Anterior cingulate cortex (tissue), 58 donors: Measurements from ENCODE around the gene BCAP31.
"Not testable (repeated sequence)": the region's sequence is repeated elsewhere in the genome, so short reads cannot be mapped to it uniquely, and the experiment has no call there.

Experiments
- DNase-seq, 58 donors: peaks; one replicate each; lab custom pipeline; 2025; lab: John Stamatoyannopoulos, UW

BCAP31 gene

DNA sequence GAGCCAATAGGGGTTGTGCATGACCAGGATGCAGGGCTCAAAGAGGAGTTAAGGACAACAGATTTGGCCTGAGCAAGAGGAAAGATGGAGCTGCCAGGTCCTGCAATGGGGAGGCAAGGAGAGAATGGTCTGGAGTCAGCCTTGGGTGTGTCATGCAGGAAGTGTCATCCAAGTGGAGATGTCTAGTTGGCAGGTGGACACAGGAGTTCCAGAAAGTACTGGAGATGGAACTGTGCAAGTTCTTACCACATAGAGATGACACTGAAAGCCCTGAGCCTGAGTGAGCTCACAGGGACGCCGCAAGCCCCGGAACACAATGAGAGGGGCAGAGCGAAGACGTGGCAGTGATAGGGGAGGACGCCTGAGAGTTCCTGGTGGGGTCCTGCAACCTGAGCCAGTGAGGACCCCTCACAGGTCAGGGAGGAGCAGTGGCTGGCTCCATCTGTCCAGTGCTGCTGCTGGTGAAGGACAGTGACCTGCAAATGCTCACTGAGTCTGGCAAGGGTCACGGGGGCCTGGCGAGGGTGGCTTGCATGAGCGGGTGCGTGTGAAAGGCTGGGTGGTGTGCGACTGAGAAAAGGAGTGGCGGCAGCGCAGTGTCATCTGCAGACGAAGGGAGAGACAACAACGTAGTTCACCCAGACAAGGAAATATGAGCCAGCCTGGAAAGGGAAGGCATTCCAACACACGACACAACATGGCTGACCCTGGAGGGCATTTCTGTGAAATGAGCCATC is 27.0 kb downstream of the BCAP31 start:
- not testable (repeated sequence) for DNase-seq

GRCh38 chrX:153696538-153696937 is 27.6 kb downstream of the BCAP31 start:
- DNase-seq: not testable (repeated sequence)

- no peak for DNase-seq
Measured at GRCh38 chrX:153696100-153696499, 28.1 kb downstream of the BCAP31 start.

GRCh38 chrX:153694687-153695270 is 29.4 kb downstream of the BCAP31 start:
- no peak for DNase-seq

- DNase-seq: not testable (repeated sequence)
Measured at GRCh38 chrX:153694256-153694655, 29.9 kb downstream of the BCAP31 start.

DNA sequence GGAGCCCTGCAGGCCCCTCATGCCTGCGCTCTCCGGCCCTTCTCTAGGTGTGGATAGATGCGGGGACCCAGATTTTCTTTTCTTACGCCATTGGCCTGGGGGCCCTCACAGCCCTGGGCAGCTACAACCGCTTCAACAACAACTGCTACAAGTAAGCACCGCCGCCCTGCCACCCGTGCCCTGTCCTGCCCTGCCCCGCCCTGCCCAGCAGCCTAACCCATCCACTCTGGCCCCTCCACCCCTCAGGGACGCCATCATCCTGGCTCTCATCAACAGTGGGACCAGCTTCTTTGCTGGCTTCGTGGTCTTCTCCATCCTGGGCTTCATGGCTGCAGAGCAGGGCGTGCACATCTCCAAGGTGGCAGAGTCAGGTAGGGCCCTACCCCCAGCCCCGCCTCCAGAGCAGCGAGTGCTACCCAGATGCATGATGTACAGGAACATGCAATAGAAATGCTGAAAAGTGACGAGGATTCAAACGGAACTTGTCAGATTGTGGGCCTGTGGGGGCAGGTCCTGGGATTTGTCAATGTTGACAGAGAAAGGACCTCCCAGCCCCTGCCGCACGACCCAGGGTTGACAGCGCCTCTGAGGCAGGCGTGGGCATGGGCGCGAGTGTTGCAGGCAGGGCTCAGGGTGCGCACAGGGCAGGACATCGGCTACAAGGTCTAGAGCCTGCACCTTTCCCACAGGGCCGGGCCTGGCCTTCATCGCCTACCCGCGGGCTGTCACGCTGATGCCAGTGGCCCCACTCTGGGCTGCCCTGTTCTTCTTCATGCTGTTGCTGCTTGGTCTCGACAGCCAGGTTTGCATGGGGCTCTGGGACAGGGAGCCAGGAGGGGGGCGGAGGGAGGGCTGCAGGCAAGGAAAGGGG is 30.7 kb downstream of the BCAP31 start:
- DNase-seq: no peak

DNA sequence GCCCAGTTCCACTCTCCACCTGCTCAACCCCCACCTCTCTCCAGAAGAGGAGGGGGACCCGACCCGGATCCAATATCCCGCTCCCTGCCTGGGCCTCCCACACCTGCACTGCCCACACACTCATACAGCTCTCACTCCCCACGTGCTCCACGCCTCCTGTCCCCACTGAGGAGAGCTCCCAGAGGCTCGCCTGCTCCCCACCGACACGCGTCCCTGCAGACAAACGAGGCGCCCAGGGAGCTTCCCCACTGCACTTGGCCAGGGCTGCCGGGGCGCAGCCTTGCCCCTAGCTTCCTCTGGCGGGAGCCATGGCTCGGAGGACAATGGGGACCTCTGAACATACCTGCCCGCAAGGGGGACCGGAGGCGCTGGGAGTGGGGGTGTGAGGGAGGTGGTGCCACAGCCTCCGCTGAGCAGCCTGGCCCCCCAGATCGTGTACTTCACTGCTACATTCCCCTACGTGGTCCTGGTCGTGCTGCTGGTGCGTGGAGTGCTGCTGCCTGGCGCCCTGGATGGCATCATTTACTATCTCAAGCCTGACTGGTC is 31.5 kb downstream of the BCAP31 start:
- DNase-seq: no peak

GRCh38 chrX:153692003-153692402 is 32.2 kb downstream of the BCAP31 start:
- no peak for DNase-seq

DNA sequence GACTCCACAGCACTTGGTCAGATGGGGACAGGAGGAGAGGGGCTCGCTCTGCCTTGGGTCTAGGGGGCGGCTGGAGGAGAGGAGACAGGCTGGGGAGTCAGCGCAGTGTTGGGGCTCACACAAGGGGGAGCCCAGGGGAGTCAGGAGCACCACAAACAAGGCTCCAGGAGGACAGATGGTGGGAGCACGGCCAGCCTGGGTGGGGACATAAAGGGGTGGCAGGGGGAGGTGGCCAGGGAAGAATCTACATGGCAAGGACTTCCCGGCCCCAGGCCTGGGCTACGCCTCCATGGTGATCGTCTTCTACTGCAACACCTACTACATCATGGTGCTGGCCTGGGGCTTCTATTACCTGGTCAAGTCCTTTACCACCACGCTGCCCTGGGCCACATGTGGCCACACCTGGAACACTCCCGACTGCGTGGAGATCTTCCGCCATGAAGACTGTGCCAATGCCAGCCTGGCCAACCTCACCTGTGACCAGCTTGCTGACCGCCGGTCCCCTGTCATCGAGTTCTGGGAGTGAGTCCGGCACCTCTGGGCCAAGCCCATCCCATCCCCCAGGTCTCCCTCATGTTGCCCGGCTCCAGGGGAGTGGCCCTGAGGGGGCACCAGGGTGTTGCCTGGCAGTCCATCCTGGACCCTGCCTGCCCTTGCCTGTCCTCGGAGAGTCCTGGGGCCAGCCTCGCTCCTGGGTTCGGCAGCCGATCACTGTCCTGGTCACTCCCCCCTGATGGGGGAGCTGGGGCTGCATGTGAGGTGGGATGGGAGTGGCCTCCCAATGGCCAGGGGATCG is 33.0 kb downstream of the BCAP31 start:
- DNase-seq: not testable (repeated sequence)

DNA sequence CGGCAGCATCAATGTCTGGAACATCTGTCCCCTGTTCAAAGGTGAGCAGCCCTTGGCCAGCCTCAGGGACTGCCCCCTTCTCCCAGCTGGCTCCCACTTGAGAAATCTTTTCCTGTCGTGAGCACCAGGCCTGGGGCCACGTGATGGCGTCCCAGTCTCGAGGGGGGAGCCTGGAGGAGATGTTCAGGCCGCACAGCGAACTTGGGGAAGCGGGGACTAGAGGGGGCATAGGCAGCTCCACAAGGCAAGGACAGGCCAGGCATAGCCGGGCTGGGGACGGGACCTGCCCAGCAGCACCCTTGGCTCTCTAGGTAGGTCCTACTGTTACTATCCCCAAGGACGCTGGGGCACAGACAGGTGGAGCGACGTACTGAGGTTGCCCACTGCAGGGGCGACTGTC is 33.7 kb downstream of the BCAP31 start:
- peak in 1 of 58 donors; percentile 3 for DNase-seq

DNA sequence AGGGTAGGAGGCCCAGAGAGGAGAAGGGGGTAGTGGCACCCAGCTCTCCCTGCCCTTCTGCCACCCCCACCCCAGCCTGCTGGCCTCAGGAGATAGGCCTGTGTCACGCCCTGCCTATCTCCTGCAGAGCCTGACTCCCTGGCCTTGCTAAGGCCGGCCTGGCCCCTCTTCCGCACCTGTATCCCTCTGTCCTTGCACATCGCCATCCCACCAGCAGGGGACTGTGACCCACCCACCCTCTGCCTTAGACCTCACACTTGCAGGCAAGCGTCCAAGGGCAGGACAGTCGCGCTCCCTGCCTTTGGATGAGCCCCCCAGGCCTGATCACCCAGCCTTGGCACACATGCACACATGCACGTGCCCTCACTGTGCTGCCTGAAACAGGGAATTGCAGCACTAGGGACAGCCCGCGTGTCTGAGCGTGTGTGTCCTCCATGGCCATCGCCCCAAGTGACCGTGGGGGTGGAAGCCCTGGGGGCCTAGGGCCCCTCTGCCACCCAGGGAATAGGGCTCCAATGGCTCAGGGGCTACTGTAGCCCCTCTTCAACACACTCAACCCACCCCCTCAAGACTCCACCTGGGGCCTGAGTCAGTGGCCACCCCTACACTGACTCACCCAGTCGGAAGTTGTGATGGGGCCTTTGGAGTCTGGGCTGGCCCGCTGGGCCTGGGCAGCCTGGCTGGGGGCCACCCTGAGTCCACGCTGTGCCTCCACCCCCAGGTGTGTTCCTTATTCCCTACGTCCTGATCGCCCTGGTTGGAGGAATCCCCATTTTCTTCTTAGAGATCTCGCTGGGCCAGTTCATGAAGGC is 34.3 kb downstream of the BCAP31 start:
- DNase-seq: no peak

- DNase-seq: peak in 51 of 58 donors; percentile 7 to 84 (median 57)
Measured at GRCh38 chrX:153688911-153689590, 35.1 kb downstream of the BCAP31 start.

DNA sequence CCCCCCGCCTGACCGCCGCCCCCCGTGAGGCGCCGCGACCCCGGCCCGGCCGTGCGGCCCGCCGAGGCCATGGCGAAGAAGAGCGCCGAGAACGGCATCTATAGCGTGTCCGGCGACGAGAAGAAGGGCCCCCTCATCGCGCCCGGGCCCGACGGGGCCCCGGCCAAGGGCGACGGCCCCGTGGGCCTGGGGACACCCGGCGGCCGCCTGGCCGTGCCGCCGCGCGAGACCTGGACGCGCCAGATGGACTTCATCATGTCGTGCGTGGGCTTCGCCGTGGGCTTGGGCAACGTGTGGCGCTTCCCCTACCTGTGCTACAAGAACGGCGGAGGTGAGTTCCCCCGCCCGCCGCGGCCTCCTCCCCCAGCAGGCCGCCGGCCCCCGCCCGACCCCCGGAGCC is 35.7 kb downstream of the BCAP31 start:
- DNase-seq: no peak

- DNase-seq: no peak
Measured at GRCh38 chrX:153688071-153688470, 36.1 kb downstream of the BCAP31 start.

GRCh38 chrX:153687121-153688039 is 36.8 kb downstream of the BCAP31 start, which contains the start of gene SLC6A8:
SLC6A8 (plus strand) TSS chrX:153687926; CDS start chrX:153688575, 649 bp downstream.
- DNase-seq: peak in 53 of 58 donors; percentile 16 to 84 (median 66)

GRCh38 chrX:153686711-153687110 is 37.5 kb downstream of the BCAP31 start:
- DNase-seq: no peak
